Uterus (tissue), 4 donors: ENCODE results near the gene SIX5. TPM values are rescaled to one million over a fixed set of nuclear protein-coding genes. Genes with fewer than 3 reads are reported as not detected.

Experiments
- DNase-seq, 2 donors: peaks; one replicate each; pipeline ENCODE4 v3.0.0-alpha.2; 2019 to 2020
- H3K27ac ChIP-seq, 2 donors: fragments of 200-600 bp; sonication (generic); 1 replicate in 1 of 2; 2 replicates in 1 of 2; pipeline ENCODE4 v1.5.1; 2016 to 2018
- H3K27me3 ChIP-seq, 2 donors: fragments of 200-600 bp; sonication (generic); one replicate each; pipeline ENCODE4 v1.5.1; 2018 to 2019; ENCODE audit warnings: control low read depth in 1 of 2
- H3K36me3 ChIP-seq, 2 donors: fragments of 200-600 bp; sonication (generic); one replicate each; pipeline ENCODE4 v1.5.1; 2019; ENCODE audit warnings: control low read depth in 1 of 2
- H3K4me1 ChIP-seq, 2 donors: fragments of 200-600 bp; sonication (generic); one replicate each; pipeline ENCODE4 v1.5.1; 2018 to 2019; ENCODE audit warnings: control low read depth in 1 of 2
- H3K4me3 ChIP-seq, 2 donors: fragments of 200-600 bp; sonication (generic); 1 replicate in 1 of 2; 2 replicates in 1 of 2; pipeline ENCODE4 v1.5.1; 2018 to 2019; ENCODE audit warnings: mild to moderate bottlenecking in 1 of 2
- H3K9me3 ChIP-seq, 2 donors: fragments of 200-600 bp; sonication (generic); one replicate each; pipeline ENCODE4 v1.5.1; 2019; ENCODE audit warnings: control low read depth in 1 of 2
- POLR2A ChIP-seq, 2 donors: fragments of 450-650 bp; IDR thresholded peaks; one replicate each; pipeline ENCODE4 v1.6.1; 2016; ENCODE audit warnings: antibody characterized with exemption in 2 of 2, mild to moderate bottlenecking in 1 of 2, moderate library complexity in 1 of 2
- intact Hi-C: fragments of 100-400 bp; cut with DNase I; formaldehyde crosslinking; loops from one replicate; pipeline ENCODE4 v1.15.1; 2023; ENCODE audit warnings: low total_unique reads
- total RNA-seq, 4 donors: library from RNA; depleted of rRNA in 3 of 4; stranded (reverse); fragments of >200 nt in 3 of 4; gene quantifications; one replicate each; pipeline versions ENCODE4 v1.1.0 to v1.2.4, GENCODE V29; 2014 to 2023
- TF ChIP-seq, protein P1 (sequence below), 4 experiments: fragments of 200-600 bp in 2 of 4; fragments of 450-650 bp in 2 of 4; sonication (generic) in 2 of 4; IDR thresholded peaks; one replicate each; pipeline ENCODE4 v1.5.1; 2016 to 2019; ENCODE audit warnings: antibody characterized with exemption in 4 of 4, mild to moderate bottlenecking in 2 of 4, moderate library complexity in 1 of 4
- donor health status: DM: yes; HTN: yes; CAD: no.

The SIX5 gene
- total RNA-seq, 4 donors from 2014 or later = 4.4 to 48.9 (median 12.5) TPM

DNA sequence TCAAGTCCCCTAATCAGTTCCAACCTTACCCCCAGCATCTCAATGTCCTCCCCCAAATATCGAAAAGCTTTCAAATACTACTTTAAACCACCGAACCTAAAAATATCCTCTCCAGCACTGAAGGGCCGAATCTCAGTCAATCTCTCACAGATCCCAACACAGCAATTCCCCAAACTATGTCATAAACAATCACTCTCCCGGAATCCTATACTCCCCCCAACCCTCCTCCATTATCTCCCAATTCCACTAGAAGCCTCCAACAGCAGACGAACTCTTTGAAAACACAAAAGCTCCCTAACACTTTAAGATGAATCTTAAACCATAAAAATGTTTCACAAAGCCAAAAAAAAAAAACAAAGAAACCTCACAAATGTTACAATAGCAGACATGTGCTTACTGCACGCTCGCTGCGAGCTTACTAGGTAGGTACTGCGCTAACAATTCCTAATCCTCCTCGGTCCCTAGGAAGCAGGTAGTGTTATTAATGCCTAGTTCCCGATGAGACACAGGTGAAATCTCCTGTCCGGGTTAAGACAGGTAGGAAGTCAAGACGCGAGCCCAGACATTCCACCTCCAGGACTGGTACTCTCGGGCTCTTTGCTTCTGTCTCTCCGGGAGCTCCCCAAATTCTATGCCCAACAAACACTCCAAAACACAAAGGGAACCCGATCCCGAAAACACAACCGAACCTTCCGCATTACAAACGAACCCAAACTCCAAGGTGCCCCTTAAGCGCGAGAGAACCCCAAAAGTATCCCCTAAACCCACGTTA, 52.5 kb downstream of the SIX5 start:
- Histone ChIP-seq H3K27ac (peak overlapping the region; percentile 93 to 98), H3K36me3 (no peaks in the 10 kb centered on the region), H3K9me3 (no peaks in the 10 kb centered on the region), H3K27me3 (no peaks in the 10 kb centered on the region), H3K4me3 (peak overlapping the region; percentile 79 to 93), H3K4me1 (peaks cover 0 to 4% of the 10 kb centered on the region in 2 donors)
- peak in 1 of 2 donors; percentile 22 for DNase-seq
- intact Hi-C loops = no loop called here
- no peak for TF ChIP-seq POLR2A (IDR thresholded peaks at IDR 0.05)
- TF ChIP-seq, protein P1, sequence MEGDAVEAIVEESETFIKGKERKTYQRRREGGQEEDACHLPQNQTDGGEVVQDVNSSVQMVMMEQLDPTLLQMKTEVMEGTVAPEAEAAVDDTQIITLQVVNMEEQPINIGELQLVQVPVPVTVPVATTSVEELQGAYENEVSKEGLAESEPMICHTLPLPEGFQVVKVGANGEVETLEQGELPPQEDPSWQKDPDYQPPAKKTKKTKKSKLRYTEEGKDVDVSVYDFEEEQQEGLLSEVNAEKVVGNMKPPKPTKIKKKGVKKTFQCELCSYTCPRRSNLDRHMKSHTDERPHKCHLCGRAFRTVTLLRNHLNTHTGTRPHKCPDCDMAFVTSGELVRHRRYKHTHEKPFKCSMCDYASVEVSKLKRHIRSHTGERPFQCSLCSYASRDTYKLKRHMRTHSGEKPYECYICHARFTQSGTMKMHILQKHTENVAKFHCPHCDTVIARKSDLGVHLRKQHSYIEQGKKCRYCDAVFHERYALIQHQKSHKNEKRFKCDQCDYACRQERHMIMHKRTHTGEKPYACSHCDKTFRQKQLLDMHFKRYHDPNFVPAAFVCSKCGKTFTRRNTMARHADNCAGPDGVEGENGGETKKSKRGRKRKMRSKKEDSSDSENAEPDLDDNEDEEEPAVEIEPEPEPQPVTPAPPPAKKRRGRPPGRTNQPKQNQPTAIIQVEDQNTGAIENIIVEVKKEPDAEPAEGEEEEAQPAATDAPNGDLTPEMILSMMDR (IDR thresholded peaks at IDR 0.05) = no peak

DNA sequence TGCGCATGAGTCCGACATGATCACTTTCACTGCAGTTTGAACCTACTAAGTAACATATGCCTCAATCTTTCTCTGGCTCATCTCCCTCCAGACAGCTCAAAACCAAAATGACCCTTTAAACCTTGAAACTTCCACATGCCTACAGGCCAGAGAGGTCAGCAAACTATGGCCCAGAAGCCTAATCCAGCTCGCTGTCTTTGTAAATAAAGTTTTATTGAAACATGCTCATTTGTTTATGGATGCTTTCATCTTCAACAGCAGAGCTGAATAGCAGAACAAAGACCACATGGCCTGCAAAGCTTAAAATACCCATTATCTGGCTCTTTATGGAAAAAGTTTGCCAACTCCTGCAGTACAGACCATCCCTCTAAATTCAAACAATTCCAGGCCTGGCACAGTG, 53.9 kb downstream of the SIX5 start:
- no peak for DNase-seq
- Histone ChIP-seq H3K9me3 (no peaks in the 10 kb centered on the region), H3K27me3 (no peaks in the 10 kb centered on the region), H3K4me3 (no peak overlapping the region), H3K27ac (no peak overlapping the region), H3K4me1 (peaks cover 0 to 4% of the 10 kb centered on the region in 2 donors), H3K36me3 (no peaks in the 10 kb centered on the region)
- TF ChIP-seq, protein P1 (IDR thresholded peaks at IDR 0.05) = no peak
- TF ChIP-seq POLR2A (IDR thresholded peaks at IDR 0.05) = no peak
- intact Hi-C loops = no loop called here

Other genes starting within 250 kb of the SIX5 start
- gene OPA3, start 184.4 kb downstream of the SIX5 start, total RNA-seq = 1 to 10 TPM; 2.8 to 9.1 (median 5.1) TPM
- gene GPR4, start 167.0 kb downstream of the SIX5 start, total RNA-seq = 10 to 100 TPM in 1 of 4 donors, 1 to 10 TPM in 2, under 1 TPM in 1; 0.62 to 13.5 (median 6.6) TPM
- gene EML2, start 129.9 kb downstream of the SIX5 start, total RNA-seq = 10 to 100 TPM in 2 of 4 donors, 1 to 10 TPM in 2; 1.2 to 18.4 (median 11.6) TPM
- gene GIPR, start 101.0 kb downstream of the SIX5 start, total RNA-seq = under 1 TPM in 1 of 4 donors, not detected in 3; 0.98 TPM
- 100 to 1,000 TPM in 3 of 4 donors, 10 to 100 TPM in 1; 96.0 to 386 (median 310) TPM for gene SNRPD2, start 77.3 kb downstream of the SIX5 start, total RNA-seq
- gene QPCTL, start 76.6 kb downstream of the SIX5 start, total RNA-seq = 10 to 100 TPM in 1 of 4 donors, 1 to 10 TPM in 2, not detected in 1; 6.5 to 18.2 (median 9.5) TPM
- gene FBXO46, start 38.4 kb downstream of the SIX5 start, total RNA-seq = 10 to 100 TPM in 3 of 4 donors, 1 to 10 TPM in 1; 7.0 to 36.1 (median 15.2) TPM
- gene MEIOSIN, start 35.8 kb downstream of the SIX5 start, total RNA-seq = not detected
- 100 to 1,000 TPM in 1 of 4 donors, 10 to 100 TPM in 3; 15.3 to 211 (median 43.8) TPM for gene DMPK, start 13.2 kb upstream of the SIX5 start, total RNA-seq
- gene DMWD, start 23.6 kb upstream of the SIX5 start, total RNA-seq = 100 to 1,000 TPM in 1 of 4 donors, 10 to 100 TPM in 2, 1 to 10 TPM in 1; 4.4 to 103 (median 36.9) TPM
- under 1 TPM in 2 of 4 donors, not detected in 2; 0.14 to 0.40 TPM for gene RSPH6A, start 46.1 kb upstream of the SIX5 start, total RNA-seq
- gene SYMPK, start 93.9 kb upstream of the SIX5 start, total RNA-seq = 10 to 100 TPM; 32.0 to 72.6 (median 46.4) TPM
- gene FOXA3, start 95.1 kb upstream of the SIX5 start, total RNA-seq = not detected
- gene IRF2BP1, start 116.9 kb upstream of the SIX5 start, total RNA-seq = 10 to 100 TPM in 3 of 4 donors, 1 to 10 TPM in 1; 8.2 to 38.4 (median 23.3) TPM
- gene MYPOP, start 133.4 kb upstream of the SIX5 start, total RNA-seq = 10 to 100 TPM in 1 of 4 donors, 1 to 10 TPM in 2, under 1 TPM in 1; 0.62 to 13.2 (median 2.8) TPM
- gene NANOS2, start 145.5 kb upstream of the SIX5 start, total RNA-seq = not detected
- gene NOVA2, start 204.6 kb upstream of the SIX5 start, total RNA-seq = 10 to 100 TPM in 1 of 4 donors, 1 to 10 TPM in 3; 1.5 to 17.6 (median 2.4) TPM
- 10 to 100 TPM in 2 of 4 donors, 1 to 10 TPM in 2; 1.2 to 21.5 (median 10.1) TPM for gene CCDC61, start 226.2 kb upstream of the SIX5 start, total RNA-seq